Stimulated activated CD4-positive, alpha-beta T cell treated with anti-CD3 and anti-CD28 coated beads, Interleukin-12 subunit alpha, Interleukin-12 subunit beta, amount 100 ng/mL, for 48 hours (primary cell): ENCODE measurements around the gene PRIMA1.

Experiments
- DNase-seq, 3 donors: peaks; one replicate each; pipeline ENCODE4 v3.0.0-alpha.2; 2020; ENCODE audit warnings: low read depth in 2 of 3, low spot score in 1 of 3

PRIMA1 gene

GRCh38 chr14:93713726-93714405 is 74.4 kb downstream of the PRIMA1 start:
- DNase-seq, result no peak

- no peak for DNase-seq
Measured at GRCh38 chr14:93712838-93713724, 75.2 kb downstream of the PRIMA1 start.

- DNase-seq, result no peak
Measured at GRCh38 chr14:93712079-93712837, 76.0 kb downstream of the PRIMA1 start.

GRCh38 chr14:93709249-93709648 is 79.0 kb downstream of the PRIMA1 start:
- DNase-seq, result no peak

- no peak for DNase-seq
Measured at GRCh38 chr14:93708800-93709199, 79.5 kb downstream of the PRIMA1 start.

GRCh38 chr14:93708311-93708734 is 80.0 kb downstream of the PRIMA1 start:
- DNase-seq, result no peak

- no peak for DNase-seq
Measured at GRCh38 chr14:93707475-93707874, 80.8 kb downstream of the PRIMA1 start.

GRCh38 chr14:93706360-93706955 is 81.8 kb downstream of the PRIMA1 start:
- no peak for DNase-seq

GRCh38 chr14:93705513-93706156 is 82.7 kb downstream of the PRIMA1 start:
- no peak for DNase-seq

- no peak for DNase-seq
Measured at GRCh38 chr14:93703941-93704340, 84.3 kb downstream of the PRIMA1 start.

GRCh38 chr14:93702946-93703345 is 85.3 kb downstream of the PRIMA1 start:
- no peak for DNase-seq

GRCh38 chr14:93701562-93701961 is 86.7 kb downstream of the PRIMA1 start:
- DNase-seq, result no peak

GRCh38 chr14:93700928-93701327 is 87.4 kb downstream of the PRIMA1 start:
- DNase-seq, result no peak

- DNase-seq, result no peak
Measured at GRCh38 chr14:93693914-93694313, 94.4 kb downstream of the PRIMA1 start.

GRCh38 chr14:93691042-93691780 is 97.1 kb downstream of the PRIMA1 start:
- DNase-seq, result no peak

- no peak for DNase-seq
Measured at GRCh38 chr14:93690146-93690545, 98.1 kb downstream of the PRIMA1 start.

GRCh38 chr14:93688820-93689219 is 99.5 kb downstream of the PRIMA1 start:
- DNase-seq, result no peak

GRCh38 chr14:93688239-93688666 is 100.0 kb downstream of the PRIMA1 start:
- no peak for DNase-seq

- no peak for DNase-seq
Measured at GRCh38 chr14:93686268-93686667, 102.0 kb downstream of the PRIMA1 start.
